ENCODE data around the gene GTF2F2. TPM values are rescaled to one million over a fixed set of nuclear protein-coding genes. Genes with fewer than 3 reads are reported as not detected.

The GTF2F2 gene
- total and polyA plus RNA-seq, 9 of the 15 experiments (the other 6 are each of a cell fraction or from before 2014, with no cell fraction given), result 19.7 to 44.8 (median 32.4) TPM

- TF ChIP-seq PHB (CRISPR knock-in tag; IDR thresholded peaks at IDR 0.05) (no peak), NCOR1 (IDR thresholded peaks at IDR 0.05) (no peak), NR3C1 (CRISPR knock-in tag; IDR thresholded peaks at IDR 0.05) (no peak), MED1 (CRISPR knock-in tag; IDR thresholded peaks at IDR 0.05; ENCODE audit: borderline replicate concordance) (no peak), POLR2AphosphoS5 (IDR thresholded peaks at IDR 0.05; ENCODE audit: control insufficient read depth, insufficient read depth, low read depth, low read length) (peak; percentile 64; the same call in 1 of the 2 replicates), ZNF174 (CRISPR knock-in tag; IDR thresholded peaks at IDR 0.05) (no peak), MCM7 (IDR thresholded peaks at IDR 0.05) (no peak), DDX20 (tag; IDR thresholded peaks at IDR 0.05; ENCODE audit: low read depth) (no peak), HDAC1 (IDR thresholded peaks at IDR 0.05) (peak in 1 of 2 experiments; percentile 53; a peak in 2 of 4 replicates), BRCA1 (IDR thresholded peaks at IDR 0.05) (no peak), BRCA1 (CRISPR knock-in tag; IDR thresholded peaks at IDR 0.05) (no peak), CHCHD3 (CRISPR knock-in tag; IDR thresholded peaks at IDR 0.05) (no peak), MYC (IDR thresholded peaks at IDR 0.05; ENCODE audit: low read depth, low read length) (peak; percentile 75), MYC (CRISPR knock-in tag; IDR thresholded peaks at IDR 0.05; ENCODE audit: borderline replicate concordance, low read depth) (no peak), ZBTB49 (CRISPR knock-in tag; IDR thresholded peaks at IDR 0.05; ENCODE audit: borderline replicate concordance) (no peak), NCOA4 (IDR thresholded peaks at IDR 0.05; ENCODE audit: partially characterized antibody) (no peak), USF2 (CRISPR knock-in tag; IDR thresholded peaks at IDR 0.05) (no peak), GABPA (tag; conservative IDR thresholded peaks at IDR 0.05; ENCODE audit: low read depth) (no peak), ZNF75A (CRISPR knock-in tag; IDR thresholded peaks at IDR 0.05) (no peak), TARDBP (IDR thresholded peaks at IDR 0.05) (no peak), ZFX (CRISPR knock-in tag; IDR thresholded peaks at IDR 0.05) (peak; percentile 52; the same call in 1 of the 2 replicates)
Observed at GRCh38 chr13:45119991-45120864, at the start of gene GTF2F2 (continued).
